HG02943 (cell line): Measurements from ENCODE around the gene REV3L.

ENCODE experiments used
- ATAC-seq: cut with Tn5 transposase; IDR thresholded peaks from one replicate; pipeline ENCODE4 v1.9.1; 2021; ENCODE audit warnings: mild to moderate bottlenecking, low read depth, moderate library complexity; ENCODE audit not compliant: unreplicated experiment

REV3L gene

DNA sequence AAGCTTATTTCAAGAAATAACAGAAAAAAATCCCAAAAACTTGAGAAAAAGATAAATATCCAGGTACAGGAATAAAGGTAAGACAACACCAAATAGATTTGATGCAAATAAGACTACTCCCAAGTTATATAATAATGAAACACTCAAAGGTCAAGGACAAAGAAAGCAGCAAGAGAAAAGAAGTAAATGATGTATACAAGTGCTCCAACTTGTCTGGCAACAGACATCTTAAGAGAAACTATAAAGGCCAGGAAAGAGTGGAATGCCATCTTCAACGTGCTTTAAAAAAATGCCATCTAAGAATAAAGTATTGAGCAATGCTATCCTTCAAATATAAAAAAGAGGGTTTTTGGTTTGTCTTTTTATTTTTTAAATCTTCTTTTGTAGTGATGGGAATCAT, 54.2 kb downstream of the REV3L start:
- no peak for ATAC-seq

DNA sequence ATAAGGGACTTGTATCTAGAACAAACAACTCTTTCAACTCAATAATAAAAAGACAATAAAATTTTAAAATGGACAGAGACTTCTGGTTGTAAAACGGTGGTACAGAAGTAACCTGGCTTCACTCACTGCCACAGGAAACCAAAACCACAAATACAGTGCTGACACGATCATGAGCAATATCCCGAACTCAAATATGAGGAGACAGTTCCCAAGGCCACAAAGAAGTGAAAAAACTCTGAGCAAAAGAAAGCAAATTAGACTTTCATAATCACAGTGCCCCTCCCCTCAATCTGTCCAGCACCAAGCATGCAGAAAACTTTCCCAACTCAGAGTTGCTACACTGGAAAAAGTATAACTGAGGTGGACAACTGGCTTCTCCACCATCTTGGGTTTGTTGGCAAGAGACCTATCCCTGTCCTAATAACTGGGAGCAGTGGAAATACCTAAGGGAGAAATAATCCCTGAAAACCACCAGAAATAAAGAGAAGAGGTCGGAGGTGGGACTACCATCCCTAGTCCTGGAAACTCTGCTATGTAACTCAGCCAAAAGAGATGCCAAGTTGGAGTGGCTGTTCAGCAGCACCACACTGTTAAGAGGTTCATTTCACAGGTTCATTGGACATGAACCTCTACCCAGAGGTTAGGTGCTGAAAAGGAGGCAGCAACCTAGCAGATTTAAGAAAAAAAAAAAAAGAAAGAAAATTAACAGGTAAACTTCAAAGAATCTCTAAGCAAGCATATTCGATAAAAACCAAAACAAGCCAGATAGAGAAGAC, 55.5 kb downstream of the REV3L start:
- peak; percentile 72 for ATAC-seq

GRCh38 chr6:111423960-111424846, 58.8 kb downstream of the REV3L start:
- ATAC-seq, result no peak

- ATAC-seq, result no peak
Measured at GRCh38 chr6:111423055-111423633, 59.9 kb downstream of the REV3L start.

DNA sequence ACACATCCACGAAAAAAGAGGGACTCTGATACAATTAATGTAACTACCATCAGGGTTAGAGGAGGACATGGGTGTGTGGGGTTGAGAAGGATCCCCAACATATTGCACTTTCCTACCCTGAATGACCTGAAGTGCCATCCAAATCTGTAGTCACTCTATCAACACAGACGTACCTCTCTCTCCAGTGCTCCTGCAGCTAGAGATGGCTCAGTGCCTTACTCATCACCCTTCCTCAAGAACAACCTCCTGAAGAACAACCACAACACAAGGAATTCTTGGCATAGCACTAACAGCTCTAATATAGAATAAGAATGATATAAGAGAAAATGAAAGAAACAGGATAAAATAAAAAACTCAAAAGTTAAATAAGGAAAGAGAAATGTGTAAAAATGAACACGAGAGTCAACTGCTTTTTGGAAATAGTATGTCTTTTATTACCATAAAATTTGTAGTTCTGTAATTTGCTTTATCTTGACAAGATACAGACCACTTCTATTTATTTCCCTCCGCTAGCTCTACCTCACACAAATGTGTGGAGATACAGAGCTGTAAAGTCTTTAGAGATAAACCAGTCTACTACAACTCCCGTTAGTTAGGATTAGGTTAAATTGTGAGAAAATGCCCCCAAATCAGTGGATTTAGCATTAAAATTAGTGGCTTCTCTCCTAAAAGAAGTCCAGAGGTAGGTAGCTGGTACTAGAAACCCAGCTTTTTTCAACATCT, 63.9 kb downstream of the REV3L start:
- no peak for ATAC-seq

- no peak for ATAC-seq
Measured at GRCh38 chr6:111417946-111418345, 65.1 kb downstream of the REV3L start.

GRCh38 chr6:111417181-111417585, 65.8 kb downstream of the REV3L start:
- ATAC-seq, result no peak

- ATAC-seq, result no peak
Measured at GRCh38 chr6:111416529-111416928, 66.5 kb downstream of the REV3L start.

GRCh38 chr6:111414373-111414772, 68.6 kb downstream of the REV3L start:
- no peak for ATAC-seq

GRCh38 chr6:111411978-111412566, 70.9 kb downstream of the REV3L start:
- ATAC-seq, result no peak

GRCh38 chr6:111411046-111411445, 72.0 kb downstream of the REV3L start:
- ATAC-seq, result no peak

- no peak for ATAC-seq
Measured at GRCh38 chr6:111410371-111410770, 72.6 kb downstream of the REV3L start.

GRCh38 chr6:111409430-111409829, 73.6 kb downstream of the REV3L start:
- no peak for ATAC-seq

- ATAC-seq, result no peak
Measured at GRCh38 chr6:111407686-111408085, 75.3 kb downstream of the REV3L start.

- peak; percentile 99 for ATAC-seq
Measured at GRCh38 chr6:111406200-111406721, 76.8 kb downstream of the REV3L start.

DNA sequence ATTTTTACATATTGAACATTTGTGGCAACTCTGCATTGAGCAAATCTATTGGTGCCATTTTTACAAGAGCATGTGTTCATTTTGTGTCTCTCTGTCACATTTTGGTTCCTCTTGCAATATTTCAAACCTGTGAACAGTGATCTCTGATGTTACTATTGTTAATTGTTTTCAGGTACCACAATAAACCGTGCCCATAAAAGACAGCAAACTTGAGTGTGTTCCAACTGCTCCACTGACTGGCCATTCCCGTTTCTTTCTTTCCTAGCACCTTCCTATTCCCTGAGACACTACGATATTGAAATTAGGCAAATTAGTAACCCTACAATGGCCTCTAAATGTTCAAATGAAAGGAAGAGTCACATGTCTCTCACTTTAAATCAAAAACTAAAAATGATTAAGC, 79.6 kb downstream of the REV3L start:
- no peak for ATAC-seq

- no peak for ATAC-seq
Measured at GRCh38 chr6:111399626-111400025, 83.4 kb downstream of the REV3L start.

DNA sequence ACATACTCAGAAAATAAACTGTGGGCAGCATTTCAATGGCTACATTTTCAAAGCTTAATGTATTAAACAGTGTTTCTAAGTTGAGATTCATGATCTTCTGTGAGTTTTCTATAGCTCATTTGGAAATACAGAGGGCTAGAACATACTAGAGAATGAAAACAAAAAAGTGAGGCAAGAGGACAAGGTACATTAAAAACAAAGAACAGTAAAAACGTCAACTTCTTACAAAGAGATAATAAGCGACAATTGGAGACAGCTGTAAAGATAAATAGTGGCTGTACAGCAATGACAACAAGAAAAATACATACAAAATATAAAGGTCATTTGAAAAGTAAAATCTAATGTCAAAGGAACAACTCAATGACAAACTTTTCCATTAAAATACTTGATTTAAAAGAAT, 94.3 kb downstream of the REV3L start:
- ATAC-seq, result no peak

DNA sequence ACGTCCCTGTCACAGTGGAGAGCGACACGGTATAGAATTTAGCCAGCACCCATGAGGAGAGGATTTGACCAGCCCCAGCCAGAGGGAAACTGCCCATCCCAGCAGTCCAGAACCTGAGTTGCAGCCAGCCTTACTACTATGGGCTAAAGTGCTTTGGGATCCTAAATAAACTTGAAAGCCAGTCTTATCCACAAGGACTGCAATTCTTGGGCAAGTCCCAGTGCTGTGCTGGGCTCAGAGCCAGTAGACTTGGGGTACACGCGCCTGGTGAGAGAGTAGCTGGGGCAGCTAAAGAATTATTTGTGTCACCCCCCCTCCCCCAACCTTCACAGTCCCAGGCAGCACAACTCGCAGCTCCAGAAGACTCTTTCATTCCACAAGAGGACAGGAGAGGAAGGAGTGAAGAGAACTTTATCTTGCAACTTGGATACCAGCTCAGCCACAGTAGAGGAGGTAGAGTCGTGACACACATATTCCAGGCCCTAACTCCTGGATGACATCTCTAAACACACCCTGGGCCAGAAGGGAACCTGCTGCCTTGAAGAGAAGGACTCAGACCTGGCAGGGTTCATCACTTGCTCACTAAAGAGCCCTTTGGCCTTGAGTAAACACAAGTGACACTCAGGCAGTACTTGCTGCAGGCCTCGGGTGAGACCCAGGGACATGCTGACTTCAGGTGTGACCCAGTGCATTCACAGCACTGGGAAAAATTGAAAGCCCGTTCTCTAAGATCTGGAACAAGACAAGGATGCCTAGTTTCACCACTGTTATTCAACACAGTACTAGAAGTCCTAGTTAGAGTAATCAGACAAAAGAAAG, 100.3 kb downstream of the REV3L start:
- no peak for ATAC-seq
